Keratinocyte (primary cell): ENCODE measurements around the gene PALD1. TPM values are rescaled to one million over a fixed set of nuclear protein-coding genes. Genes with fewer than 3 reads are reported as not detected.

Experiments used
- DNase-seq: peaks from one replicate; pipeline ENCODE4 v3.0.0-alpha.2; 2011; ENCODE audit warnings: low read depth, missing footprints, low spot score
- FAIRE-seq: peaks from 2 replicates; lab custom pipeline; 2011; peaks lifted over from hg19 to GRCh38; lab: Jason Lieb, UNC
- H2AFZ ChIP-seq: 2 replicates; pipeline ENCODE4 v1.6.0; 2012; ENCODE audit warnings: low read length, control low read depth, inconsistent platforms; ENCODE audit not compliant: control insufficient read depth
- H3K27ac ChIP-seq: 2 replicates; pipeline ENCODE4 v1.5.1; 2011; ENCODE audit warnings: low read length; ENCODE audit not compliant: control insufficient read depth, insufficient read depth
- H3K27me3 ChIP-seq: 3 replicates; pipeline ENCODE4 v1.6.0; 2011; ENCODE audit warnings: low read length; ENCODE audit not compliant: control insufficient read depth, insufficient read depth; ENCODE audit errors: extremely low read depth
- H3K36me3 ChIP-seq, 2 experiments: 2 replicates in 1 of 2; 3 replicates in 1 of 2; pipeline ENCODE4 v1.5.1; 2011; ENCODE audit warnings: low read length in 2 of 2, mild to moderate bottlenecking in 1 of 2; ENCODE audit not compliant: control insufficient read depth in 2 of 2, insufficient read depth in 2 of 2; ENCODE audit errors: extremely low read depth in 1 of 2
- H3K4me1 ChIP-seq: 3 replicates; pipeline ENCODE4 v1.5.1; 2011; ENCODE audit warnings: low read length; ENCODE audit not compliant: control insufficient read depth, insufficient read depth; ENCODE audit errors: extremely low read depth
- H3K4me2 ChIP-seq: 3 replicates; pipeline ENCODE4 v1.6.0; 2011; ENCODE audit warnings: low read depth, low read length; ENCODE audit not compliant: control insufficient read depth, insufficient read depth; ENCODE audit errors: extremely low read depth
- H3K4me3 ChIP-seq, 3 experiments: fragments of 200-600 bp in 1 of 3; sonication (generic) in 1 of 3; 2 replicates in 2 of 3; 3 replicates in 1 of 3; pipeline ENCODE4 v1.5.1; 2011 to 2016; ENCODE audit warnings: low read length in 3 of 3, mild to moderate bottlenecking in 3 of 3, control low read depth in 2 of 3, inconsistent platforms in 1 of 3, low read depth in 1 of 3, mixed read lengths in 1 of 3, mixed run types in 1 of 3, moderate library complexity in 1 of 3; ENCODE audit not compliant: control insufficient read depth in 2 of 3, insufficient read depth in 2 of 3; ENCODE audit errors: extremely low read depth in 1 of 3
- H3K79me2 ChIP-seq: 2 replicates; pipeline ENCODE4 v1.6.0; 2012; ENCODE audit warnings: low read length; ENCODE audit not compliant: control insufficient read depth, insufficient read depth
- H3K9ac ChIP-seq: 3 replicates; pipeline ENCODE4 v1.6.0; 2011; ENCODE audit warnings: low read length; ENCODE audit not compliant: control insufficient read depth, insufficient read depth; ENCODE audit errors: extremely low read depth
- H3K9me1 ChIP-seq: 3 replicates; pipeline ENCODE4 v1.6.0; 2011; ENCODE audit warnings: low read length; ENCODE audit not compliant: control insufficient read depth, insufficient read depth; ENCODE audit errors: extremely low read depth
- H3K9me3 ChIP-seq: 2 replicates; pipeline ENCODE4 v1.5.1; 2012; ENCODE audit warnings: low read depth, low read length; ENCODE audit not compliant: control insufficient read depth
- H4K20me1 ChIP-seq: 3 replicates; pipeline ENCODE4 v1.6.0; 2011; ENCODE audit warnings: low read length; ENCODE audit not compliant: control insufficient read depth, insufficient read depth; ENCODE audit errors: extremely low read depth
- EZH2 ChIP-seq: IDR thresholded peaks from one replicate; pipeline ENCODE4 v1.6.1; 2012; ENCODE audit warnings: inconsistent platforms, mild to moderate bottlenecking, low read length, moderate library complexity
- dilution Hi-C: fragments of 300-500 bp; cut with MboI; formaldehyde crosslinking; loops from one replicate; pipeline ENCODE4 v1.7.0; 2020; ENCODE audit warnings: low sequenced_read_pairs; ENCODE audit not compliant: extremely low pct_ligation_motif_present
- polyA plus RNA-seq, 5 experiments: library from polyadenylated mRNA; depleted of rRNA in 3 of 5; stranded (reverse) in 3 of 5; stranded (forward) in 1 of 5; unstranded in 1 of 5; fragments of >200 nt; gene quantifications; 1 replicate in 1 of 5; 2 replicates in 3 of 5; 3 replicates in 1 of 5; pipeline versions ENCODE4 v1.2.1 to v1.2.3, GENCODE V29; 2011 to 2012; ENCODE audit warnings: missing spikeins in 2 of 5, low read depth in 1 of 5, low replicate concordance in 1 of 5
- TF ChIP-seq, protein P1 (sequence below), 3 experiments: IDR thresholded peaks in 1 of 3; conservative IDR thresholded peaks in 1 of 3; optimal IDR thresholded peaks in 1 of 3; 2 replicates in 2 of 3; 3 replicates in 1 of 3; pipeline versions ENCODE3 to v1.5.1; 2011; ENCODE audit warnings: low read length in 3 of 3, mild to moderate bottlenecking in 3 of 3, moderate library complexity in 2 of 3, control low read depth in 1 of 3, inconsistent platforms in 1 of 3; ENCODE audit not compliant: insufficient read depth in 2 of 3; ENCODE audit errors: extremely low read depth in 1 of 3

The PALD1 gene
- polyA plus RNA-seq, 1 donor (not counting 4 experiments of a cell fraction or from before 2014, with no cell fraction given): 0.83 TPM

DNA sequence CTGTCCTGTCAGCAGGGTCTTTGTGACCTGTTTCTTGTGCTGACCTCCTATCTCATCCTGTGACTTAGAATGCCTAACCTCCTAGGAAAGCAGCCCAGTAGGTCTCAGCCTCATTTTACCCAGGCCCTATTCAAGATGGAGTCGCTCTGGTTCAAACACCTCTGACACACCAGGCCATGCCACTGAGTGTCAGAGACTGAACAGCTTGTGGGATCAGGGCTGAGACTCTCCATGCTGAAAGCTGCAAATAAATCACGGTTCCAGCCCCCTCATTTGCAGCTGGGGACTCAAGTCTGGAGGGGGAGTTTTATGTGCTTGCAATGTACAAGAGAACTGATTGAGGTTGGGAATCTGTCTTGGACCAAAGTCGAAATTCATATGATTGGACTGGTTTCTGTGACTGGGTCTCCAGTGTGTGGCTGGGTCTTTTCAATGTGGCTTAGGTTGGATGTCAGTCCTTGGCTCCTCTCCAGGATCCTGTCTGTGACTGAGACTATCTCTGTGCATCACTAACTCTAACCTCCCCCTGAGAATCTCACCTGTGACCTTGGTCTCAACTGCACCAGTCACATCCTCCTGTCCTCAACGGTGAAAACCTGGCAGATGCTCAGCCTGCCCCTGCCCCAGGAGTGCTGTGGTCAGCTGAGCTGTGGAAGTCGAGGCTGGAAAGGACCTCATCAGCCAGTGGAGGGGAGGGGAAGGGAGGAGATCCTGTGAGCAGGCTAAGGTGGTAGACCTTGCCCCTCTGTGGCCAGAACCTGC is 112.3 kb downstream of the PALD1 start:
- Histone ChIP-seq H3K4me3 (no peak overlapping the region), H3K9ac (no peak overlapping the region), H3K9me3 (no peaks in the 10 kb centered on the region), H3K36me3 (no peaks in the 10 kb centered on the region), H2AFZ (no peak overlapping the region), H3K79me2 (no peaks in the 10 kb centered on the region), H3K27ac (no peak overlapping the region), H3K27me3 (peaks cover 52% of the 10 kb centered on the region), H3K9me1 (no peaks in the 10 kb centered on the region), H3K4me1 (no peaks in the 10 kb centered on the region), H4K20me1 (no peaks in the 10 kb centered on the region), H3K4me2 (no peak overlapping the region)
- FAIRE-seq (no peak), DNase-seq (no peak)
- dilution Hi-C loops: no loop called here
- TF ChIP-seq, protein P1, sequence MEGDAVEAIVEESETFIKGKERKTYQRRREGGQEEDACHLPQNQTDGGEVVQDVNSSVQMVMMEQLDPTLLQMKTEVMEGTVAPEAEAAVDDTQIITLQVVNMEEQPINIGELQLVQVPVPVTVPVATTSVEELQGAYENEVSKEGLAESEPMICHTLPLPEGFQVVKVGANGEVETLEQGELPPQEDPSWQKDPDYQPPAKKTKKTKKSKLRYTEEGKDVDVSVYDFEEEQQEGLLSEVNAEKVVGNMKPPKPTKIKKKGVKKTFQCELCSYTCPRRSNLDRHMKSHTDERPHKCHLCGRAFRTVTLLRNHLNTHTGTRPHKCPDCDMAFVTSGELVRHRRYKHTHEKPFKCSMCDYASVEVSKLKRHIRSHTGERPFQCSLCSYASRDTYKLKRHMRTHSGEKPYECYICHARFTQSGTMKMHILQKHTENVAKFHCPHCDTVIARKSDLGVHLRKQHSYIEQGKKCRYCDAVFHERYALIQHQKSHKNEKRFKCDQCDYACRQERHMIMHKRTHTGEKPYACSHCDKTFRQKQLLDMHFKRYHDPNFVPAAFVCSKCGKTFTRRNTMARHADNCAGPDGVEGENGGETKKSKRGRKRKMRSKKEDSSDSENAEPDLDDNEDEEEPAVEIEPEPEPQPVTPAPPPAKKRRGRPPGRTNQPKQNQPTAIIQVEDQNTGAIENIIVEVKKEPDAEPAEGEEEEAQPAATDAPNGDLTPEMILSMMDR (optimal IDR thresholded peaks at IDR 0.05 in 1 of 3, IDR thresholded peaks at IDR 0.05 in 1 of 3, conservative IDR thresholded peaks at IDR 0.05 in 1 of 3; ENCODE audit: extremely low read depth in 1 of 3, insufficient read depth in 2 of 3, low read length in 3 of 3): no peak
- TF ChIP-seq EZH2: no peak

DNA sequence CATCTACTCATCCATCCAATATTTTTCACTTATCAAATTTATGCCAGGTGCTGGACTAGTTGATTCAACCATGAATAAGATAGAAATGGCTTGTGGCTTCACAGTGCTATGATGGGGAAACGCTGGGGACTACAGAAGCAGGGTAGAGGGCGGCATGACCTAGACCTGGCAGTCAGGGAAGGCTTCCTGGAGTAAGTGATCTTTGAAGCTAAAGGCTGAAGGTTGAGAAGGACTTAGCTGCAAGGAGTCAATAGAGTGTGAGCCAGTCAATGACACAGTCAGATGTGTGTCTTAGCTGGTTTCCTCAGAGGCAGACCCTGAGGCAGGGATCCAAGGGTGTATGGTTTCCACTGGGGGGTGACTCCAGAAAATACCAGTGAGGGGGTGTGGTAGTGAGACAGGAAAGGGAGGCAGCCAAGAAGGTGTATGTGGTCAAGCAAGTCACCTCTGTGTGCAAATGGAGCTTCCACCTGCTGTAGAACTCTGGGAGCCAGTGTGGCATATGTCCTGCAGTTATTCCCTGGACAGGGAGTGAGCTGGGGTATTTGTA is 113.7 kb downstream of the PALD1 start:
- H3K4me1 ChIP-seq: peaks cover 4% of the 10 kb centered on the region
- no peaks in the 10 kb centered on the region for H3K36me3 ChIP-seq
- no peak overlapping the region for H3K9ac ChIP-seq
- H3K4me3 ChIP-seq: no peak overlapping the region
- H4K20me1 ChIP-seq: no peaks in the 10 kb centered on the region
- no peak overlapping the region for H3K4me2 ChIP-seq
- dilution Hi-C loops: no loop called here
- no peaks in the 10 kb centered on the region for H3K79me2 ChIP-seq
- no peak for DNase-seq
- peaks cover 38% of the 10 kb centered on the region for H3K27me3 ChIP-seq
- H3K9me3 ChIP-seq: no peaks in the 10 kb centered on the region
- no peak overlapping the region for H3K27ac ChIP-seq
- no peak for FAIRE-seq
- H2AFZ ChIP-seq: no peak overlapping the region
- no peak for TF ChIP-seq EZH2
- TF ChIP-seq, protein P1 (optimal IDR thresholded peaks at IDR 0.05 in 1 of 3, IDR thresholded peaks at IDR 0.05 in 1 of 3, conservative IDR thresholded peaks at IDR 0.05 in 1 of 3; ENCODE audit: extremely low read depth in 1 of 3, insufficient read depth in 2 of 3, low read length in 3 of 3): no peak
- H3K9me1 ChIP-seq: no peaks in the 10 kb centered on the region
